Brain microvascular endothelial cell (primary cell): Measurements from ENCODE around the gene GPR65.

Experiments used
- DNase-seq: peaks from one replicate; pipeline ENCODE4 v3.0.0-alpha.2; 2020
- H3K27ac ChIP-seq: fragments of 250-450 bp; sonication (Bioruptor Pico); 2 replicates; pipeline ENCODE4 v1.5.1; 2020; ENCODE audit warnings: mild to moderate bottlenecking, moderate library complexity
- H3K27me3 ChIP-seq: fragments of 250-450 bp; sonication (Bioruptor Pico); replicated peaks from 2 replicates; pipeline ENCODE4 v1.5.1; 2020; ENCODE audit warnings: mild to moderate bottlenecking
- H3K36me3 ChIP-seq: fragments of 250-450 bp; sonication (Bioruptor Pico); replicated peaks from 2 replicates; pipeline ENCODE4 v1.5.1; 2020; ENCODE audit warnings: mild to moderate bottlenecking
- H3K4me3 ChIP-seq: 2 replicates; pipeline ENCODE4 v1.5.1; 2011; ENCODE audit warnings: low read depth, mild to moderate bottlenecking, control low read depth, low read length, moderate library complexity
- CTCF ChIP-seq: IDR thresholded peaks from 2 replicates; pipeline ENCODE4 v1.5.1; 2011; ENCODE audit warnings: low read depth, mild to moderate bottlenecking, moderate library complexity, low read length, control low read depth, inconsistent platforms; ENCODE audit errors: missing control alignments
- in situ Hi-C: cut with HindIII; loops from 2 replicates; pipeline ENCODE4 v1.10.0; 2017; ENCODE audit warnings: low sequenced_read_pairs, low pct_ligation_motif_present

The GPR65 gene

DNA sequence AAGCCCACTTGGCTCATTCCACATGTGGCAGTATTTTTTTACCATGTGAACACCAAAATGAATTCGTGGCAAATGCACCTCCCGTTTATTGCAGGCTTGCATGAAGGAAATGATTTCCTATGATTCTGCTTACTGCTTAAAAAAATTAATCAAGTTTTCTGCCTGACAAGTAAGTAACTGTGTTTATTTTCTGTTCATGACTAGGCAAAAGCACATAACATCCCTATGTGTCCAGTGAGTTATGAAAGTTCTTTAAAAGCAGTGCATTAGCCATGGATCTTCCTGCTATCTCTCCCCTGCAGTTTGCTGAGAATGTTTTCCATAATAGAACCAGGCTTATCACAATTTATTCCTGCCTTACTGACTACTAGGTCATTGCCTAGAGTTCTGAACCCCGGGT lies 20.4 kb downstream of the GPR65 start:
- H3K27me3 ChIP-seq: no peaks in the 10 kb centered on the region
- H3K27ac ChIP-seq: no peak overlapping the region
- DNase-seq: no peak
- in situ Hi-C loops: no loop called here
- H3K36me3 ChIP-seq: no peaks in the 10 kb centered on the region
- no peak for TF ChIP-seq CTCF
- H3K4me3 ChIP-seq: no peak overlapping the region

DNA sequence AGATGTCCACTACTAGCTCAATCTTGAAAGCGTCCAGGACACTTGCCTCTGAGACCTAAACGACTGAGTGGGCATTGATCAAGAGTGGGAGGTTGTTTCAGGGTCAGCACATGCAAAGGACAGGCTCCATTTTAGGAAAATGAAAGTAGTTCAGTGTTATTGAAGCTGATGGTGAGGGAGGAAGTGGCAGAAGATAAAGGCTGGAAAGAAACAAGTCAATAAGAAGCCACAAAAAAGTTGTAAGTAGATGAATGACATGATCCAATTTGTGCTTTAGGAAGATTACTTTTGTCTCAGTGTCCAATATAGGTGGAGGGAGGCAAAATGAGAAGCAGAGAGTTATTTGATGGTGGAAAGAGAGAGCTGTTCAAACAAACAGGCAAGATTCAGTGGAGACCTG lies 22.0 kb downstream of the GPR65 start:
- Histone ChIP-seq H3K4me3 (no peak overlapping the region), H3K36me3 (no peaks in the 10 kb centered on the region), H3K27ac (no peak overlapping the region), H3K27me3 (no peaks in the 10 kb centered on the region)
- TF ChIP-seq CTCF: no peak
- in situ Hi-C loops: no loop called here
- DNase-seq: no peak

DNA sequence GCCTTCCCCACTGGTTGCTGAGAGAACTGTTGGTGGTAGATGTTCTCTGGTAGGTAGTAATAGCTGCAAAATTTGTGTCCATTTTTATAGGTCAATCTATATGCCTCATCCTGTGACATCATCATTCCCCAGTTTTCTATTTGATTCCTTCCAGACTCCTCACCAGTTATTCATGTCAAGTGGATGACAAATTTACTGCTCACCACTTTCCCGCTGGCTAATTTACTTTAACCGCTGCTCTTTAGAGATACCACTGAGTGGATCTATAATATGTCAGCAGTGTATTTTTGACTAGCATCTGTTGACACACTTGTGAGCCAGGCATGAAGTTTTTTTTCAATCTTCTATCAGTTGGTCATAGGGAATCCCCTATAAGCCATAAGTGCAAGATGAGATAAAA lies 24.6 kb downstream of the GPR65 start:
- no peak for TF ChIP-seq CTCF
- in situ Hi-C loops: no loop called here
- DNase-seq: no peak
- H3K27ac ChIP-seq: no peak overlapping the region
- no peaks in the 10 kb centered on the region for H3K27me3 ChIP-seq
- no peaks in the 10 kb centered on the region for H3K36me3 ChIP-seq
- no peak overlapping the region for H3K4me3 ChIP-seq

- no peaks in the 10 kb centered on the region for H3K36me3 ChIP-seq
- H3K4me3 ChIP-seq: no peak overlapping the region
- H3K27me3 ChIP-seq: no peaks in the 10 kb centered on the region
- TF ChIP-seq CTCF: no peak
- DNase-seq: no peak
- in situ Hi-C loops: no loop called here
- no peak overlapping the region for H3K27ac ChIP-seq
Observed at GRCh38 chr14:88030079-88030478, 25.1 kb downstream of the GPR65 start.

- TF ChIP-seq CTCF: no peak
- no peak overlapping the region for H3K4me3 ChIP-seq
- H3K27ac ChIP-seq: no peak overlapping the region
- H3K27me3 ChIP-seq: no peaks in the 10 kb centered on the region
- no peaks in the 10 kb centered on the region for H3K36me3 ChIP-seq
- DNase-seq: no peak
- in situ Hi-C loops: no loop called here
Observed at GRCh38 chr14:88030892-88031291, 26.0 kb downstream of the GPR65 start.

DNA sequence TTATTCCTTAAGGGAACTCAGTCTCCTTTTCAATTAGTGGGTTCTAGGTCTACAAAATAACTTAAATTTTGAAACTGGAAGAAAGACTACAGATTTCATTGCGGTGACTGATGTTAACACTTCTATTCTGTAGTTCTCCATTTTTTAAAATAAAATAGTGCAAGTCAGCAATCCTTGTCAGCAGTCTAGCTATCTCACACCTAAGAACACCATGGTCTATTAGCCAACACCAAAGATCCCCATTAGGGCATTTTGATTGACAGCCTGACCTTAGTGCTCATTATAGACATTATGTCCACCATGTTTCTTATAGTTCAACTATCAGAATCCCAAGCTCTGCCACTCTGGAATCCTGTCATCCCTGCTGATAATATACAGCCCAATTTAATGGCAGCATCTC lies 27.4 kb downstream of the GPR65 start:
- in situ Hi-C loops: no loop called here
- TF ChIP-seq CTCF: no peak

More for the DNA sequence above, 27.4 kb downstream of the GPR65 start:
- Histone ChIP-seq H3K4me3 (no peak overlapping the region), H3K27me3 (no peaks in the 10 kb centered on the region), H3K27ac (no peak overlapping the region), H3K36me3 (no peaks in the 10 kb centered on the region)
- DNase-seq: no peak
